ENCODE data around the gene SHISA6. TPM values are rescaled to one million over a fixed set of nuclear protein-coding genes. Genes with fewer than 3 reads are reported as not detected.

SHISA6 gene
- polyA plus RNA-seq, 1 donor from 2014 or later: 1.8 TPM

GRCh38 chr17:11319894-11320293, 78.9 kb downstream of the SHISA6 start:
- TF ChIP-seq POLR2AphosphoS5 (IDR thresholded peaks at IDR 0.05): no peak
- TF ChIP-seq SMC3 (conservative IDR thresholded peaks at IDR 0.05; ENCODE audit: poor library complexity): no peak
- no peak for TF ChIP-seq REST (IDR thresholded peaks at IDR 0.05; ENCODE audit: borderline replicate concordance)
- TF ChIP-seq RAD21 (conservative IDR thresholded peaks at IDR 0.05): no peak
- no peak for TF ChIP-seq EP300 (conservative IDR thresholded peaks at IDR 0.05; ENCODE audit: poor library complexity, severe bottlenecking)
- no peak for TF ChIP-seq MXI1 (conservative IDR thresholded peaks at IDR 0.05; ENCODE audit: poor library complexity, severe bottlenecking)
- no peak for TF ChIP-seq EZH2 (IDR thresholded peaks at IDR 0.05; ENCODE audit: borderline replicate concordance, insufficient read depth, low read length, poor library complexity, severe bottlenecking)
- TF ChIP-seq TAF1 (IDR thresholded peaks at IDR 0.05; ENCODE audit: low read depth): no peak
- no peak for TF ChIP-seq CTCF (IDR thresholded peaks at IDR 0.05; ENCODE audit: poor library complexity, severe bottlenecking)
- Histone ChIP-seq H3F3A (ENCODE audit: insufficient read depth, low read length, poor library complexity, severe bottlenecking) (no peaks in the 10 kb centered on the region), H3K27me3 (ENCODE audit: insufficient read depth, low read depth, low read length) (no peaks in the 10 kb centered on the region), H3K79me2 (replicated peaks; ENCODE audit: insufficient read depth, low read length) (no peaks in the 10 kb centered on the region), H3K27ac (ENCODE audit: low read length) (no peak overlapping the region), H3K36me3 (ENCODE audit: insufficient read depth, low read length) (no peaks in the 10 kb centered on the region), H4K20me1 (ENCODE audit: insufficient read depth) (no peaks in the 10 kb centered on the region), H3K9ac (ENCODE audit: low read length) (no peak overlapping the region), H3K9me2 (ENCODE audit: insufficient read depth, low read length) (no peaks in the 10 kb centered on the region), H3K4me2 (ENCODE audit: low read length) (no peak overlapping the region), H3K9me3 (ENCODE audit: low read length) (no peaks in the 10 kb centered on the region), H2AFZ (ENCODE audit: low read depth, low read length) (no peak overlapping the region), H3K4me3 (ENCODE audit: low read length) (no peak overlapping the region)

GRCh38 chr17:11324021-11324420, 83.0 kb downstream of the SHISA6 start:
- Histone ChIP-seq H3K9me2 (ENCODE audit: insufficient read depth, low read length) (no peaks in the 10 kb centered on the region), H3K4me2 (ENCODE audit: low read length) (no peak overlapping the region), H3K9me3 (ENCODE audit: low read length) (no peaks in the 10 kb centered on the region), H2AFZ (ENCODE audit: low read depth, low read length) (no peak overlapping the region), H4K20me1 (ENCODE audit: insufficient read depth) (no peaks in the 10 kb centered on the region), H3K36me3 (ENCODE audit: insufficient read depth, low read length) (no peaks in the 10 kb centered on the region), H3K4me3 (ENCODE audit: low read length) (no peak overlapping the region), H3K27me3 (ENCODE audit: insufficient read depth, low read depth, low read length) (no peaks in the 10 kb centered on the region), H3K27ac (ENCODE audit: low read length) (no peak overlapping the region), H3K79me2 (replicated peaks; ENCODE audit: insufficient read depth, low read length) (no peaks in the 10 kb centered on the region), H3K9ac (ENCODE audit: low read length) (no peak overlapping the region), H3F3A (ENCODE audit: insufficient read depth, low read length, poor library complexity, severe bottlenecking) (no peaks in the 10 kb centered on the region)
- TF ChIP-seq TAF1 (IDR thresholded peaks at IDR 0.05; ENCODE audit: low read depth) (no peak), POLR2AphosphoS5 (IDR thresholded peaks at IDR 0.05) (no peak), MXI1 (conservative IDR thresholded peaks at IDR 0.05; ENCODE audit: poor library complexity, severe bottlenecking) (no peak), SMC3 (conservative IDR thresholded peaks at IDR 0.05; ENCODE audit: poor library complexity) (no peak), CTCF (IDR thresholded peaks at IDR 0.05; ENCODE audit: poor library complexity, severe bottlenecking) (no peak), EZH2 (IDR thresholded peaks at IDR 0.05; ENCODE audit: borderline replicate concordance, insufficient read depth, low read length, poor library complexity, severe bottlenecking) (no peak), REST (IDR thresholded peaks at IDR 0.05; ENCODE audit: borderline replicate concordance) (no peak), RAD21 (conservative IDR thresholded peaks at IDR 0.05) (no peak), EP300 (conservative IDR thresholded peaks at IDR 0.05; ENCODE audit: poor library complexity, severe bottlenecking) (no peak)
